ENCODE data around the gene PTPRD.

PTPRD gene

GRCh38 chr9:10260501-10260900, 352.3 kb downstream of the PTPRD start:
- peaks cover 4% of the 10 kb centered on the region for H3K4me1 ChIP-seq (ENCODE audit: control insufficient read depth, low read depth, low read length)
- H3K9ac ChIP-seq (ENCODE audit: low read length), result no peak overlapping the region
- H3K4me3 ChIP-seq (ENCODE audit: low read length), result no peak overlapping the region
- no peaks in the 10 kb centered on the region for H3K27me3 ChIP-seq (ENCODE audit: control insufficient read depth, insufficient read depth, low read length)
- H3K27ac ChIP-seq (ENCODE audit: low read length), result no peak overlapping the region
- no peaks in the 10 kb centered on the region for H3K36me3 ChIP-seq (ENCODE audit: control insufficient read depth, low read depth, low read length)
- H3K9me3 ChIP-seq (ENCODE audit: control insufficient read depth, low read depth, low read length), result peaks cover 5% of the 10 kb centered on the region

- peaks cover 4% of the 10 kb centered on the region for H3K4me1 ChIP-seq (ENCODE audit: control insufficient read depth, low read depth, low read length)
- no peaks in the 10 kb centered on the region for H3K36me3 ChIP-seq (ENCODE audit: control insufficient read depth, low read depth, low read length)
- peaks cover 5% of the 10 kb centered on the region for H3K9me3 ChIP-seq (ENCODE audit: control insufficient read depth, low read depth, low read length)
- H3K9ac ChIP-seq (ENCODE audit: low read length), result no peak overlapping the region
- H3K4me3 ChIP-seq (ENCODE audit: low read length), result no peak overlapping the region
- no peaks in the 10 kb centered on the region for H3K27me3 ChIP-seq (ENCODE audit: control insufficient read depth, insufficient read depth, low read length)
- no peak overlapping the region for H3K27ac ChIP-seq (ENCODE audit: low read length)
These were observed 353.1 kb downstream of the PTPRD start for GRCh38 chr9:10259668-10260067.

- Histone ChIP-seq H3K4me1 (ENCODE audit: control insufficient read depth, low read depth, low read length) (peaks cover 4% of the 10 kb centered on the region), H3K9me3 (ENCODE audit: control insufficient read depth, low read depth, low read length) (no peaks in the 10 kb centered on the region), H3K27ac (ENCODE audit: low read length) (no peak overlapping the region), H3K9ac (ENCODE audit: low read length) (no peak overlapping the region), H3K36me3 (ENCODE audit: control insufficient read depth, low read depth, low read length) (no peaks in the 10 kb centered on the region), H3K27me3 (ENCODE audit: control insufficient read depth, insufficient read depth, low read length) (no peaks in the 10 kb centered on the region), H3K4me3 (ENCODE audit: low read length) (no peak overlapping the region)
These were observed 357.0 kb downstream of the PTPRD start for GRCh38 chr9:10255758-10256157.

GRCh38 chr9:10254338-10254737, 358.5 kb downstream of the PTPRD start:
- no peak overlapping the region for H3K4me3 ChIP-seq (ENCODE audit: low read length)
- H3K9me3 ChIP-seq (ENCODE audit: control insufficient read depth, low read depth, low read length), result no peaks in the 10 kb centered on the region
- H3K9ac ChIP-seq (ENCODE audit: low read length), result no peak overlapping the region
- H3K27me3 ChIP-seq (ENCODE audit: control insufficient read depth, insufficient read depth, low read length), result no peaks in the 10 kb centered on the region
- no peaks in the 10 kb centered on the region for H3K4me1 ChIP-seq (ENCODE audit: control insufficient read depth, low read depth, low read length)
- H3K27ac ChIP-seq (ENCODE audit: low read length), result no peak overlapping the region
- no peaks in the 10 kb centered on the region for H3K36me3 ChIP-seq (ENCODE audit: control insufficient read depth, low read depth, low read length)

- no peak overlapping the region for H3K9ac ChIP-seq (ENCODE audit: low read length)
- no peaks in the 10 kb centered on the region for H3K36me3 ChIP-seq (ENCODE audit: control insufficient read depth, low read depth, low read length)
- H3K9me3 ChIP-seq (ENCODE audit: control insufficient read depth, low read depth, low read length), result no peaks in the 10 kb centered on the region
- no peaks in the 10 kb centered on the region for H3K4me1 ChIP-seq (ENCODE audit: control insufficient read depth, low read depth, low read length)
- H3K4me3 ChIP-seq (ENCODE audit: low read length), result no peak overlapping the region
- H3K27ac ChIP-seq (ENCODE audit: low read length), result no peak overlapping the region
- H3K27me3 ChIP-seq (ENCODE audit: control insufficient read depth, insufficient read depth, low read length), result no peaks in the 10 kb centered on the region
These were observed 359.5 kb downstream of the PTPRD start for GRCh38 chr9:10253341-10253740.

- Histone ChIP-seq H3K9ac (ENCODE audit: low read length) (no peak overlapping the region), H3K4me3 (ENCODE audit: low read length) (no peak overlapping the region), H3K9me3 (ENCODE audit: control insufficient read depth, low read depth, low read length) (no peaks in the 10 kb centered on the region), H3K4me1 (ENCODE audit: control insufficient read depth, low read depth, low read length) (no peaks in the 10 kb centered on the region), H3K36me3 (ENCODE audit: control insufficient read depth, low read depth, low read length) (no peaks in the 10 kb centered on the region), H3K27me3 (ENCODE audit: control insufficient read depth, insufficient read depth, low read length) (no peaks in the 10 kb centered on the region), H3K27ac (ENCODE audit: low read length) (no peak overlapping the region)
These were observed 360.6 kb downstream of the PTPRD start for GRCh38 chr9:10252174-10252573.

- no peak overlapping the region for H3K27ac ChIP-seq (ENCODE audit: low read length)
These were observed 361.3 kb downstream of the PTPRD start for GRCh38 chr9:10251490-10251889.

GRCh38 chr9:10250219-10250618, 362.6 kb downstream of the PTPRD start:
- Histone ChIP-seq H3K4me3 (ENCODE audit: low read length) (no peak overlapping the region), H3K36me3 (ENCODE audit: control insufficient read depth, low read depth, low read length) (no peaks in the 10 kb centered on the region), H3K27me3 (ENCODE audit: control insufficient read depth, insufficient read depth, low read length) (no peaks in the 10 kb centered on the region), H3K4me1 (ENCODE audit: control insufficient read depth, low read depth, low read length) (no peaks in the 10 kb centered on the region), H3K9me3 (ENCODE audit: control insufficient read depth, low read depth, low read length) (no peaks in the 10 kb centered on the region), H3K9ac (ENCODE audit: low read length) (no peak overlapping the region), H3K27ac (ENCODE audit: low read length) (no peak overlapping the region)

More at GRCh38 chr9:10251490-10251889, 361.3 kb downstream of the PTPRD start:
- Histone ChIP-seq H3K9ac (ENCODE audit: low read length) (no peak overlapping the region), H3K27me3 (ENCODE audit: control insufficient read depth, insufficient read depth, low read length) (no peaks in the 10 kb centered on the region), H3K4me1 (ENCODE audit: control insufficient read depth, low read depth, low read length) (no peaks in the 10 kb centered on the region), H3K4me3 (ENCODE audit: low read length) (no peak overlapping the region), H3K36me3 (ENCODE audit: control insufficient read depth, low read depth, low read length) (no peaks in the 10 kb centered on the region), H3K9me3 (ENCODE audit: control insufficient read depth, low read depth, low read length) (no peaks in the 10 kb centered on the region)

- Histone ChIP-seq H3K36me3 (ENCODE audit: control insufficient read depth, low read depth, low read length) (no peaks in the 10 kb centered on the region), H3K27ac (ENCODE audit: low read length) (no peak overlapping the region), H3K4me3 (ENCODE audit: low read length) (no peak overlapping the region), H3K9me3 (ENCODE audit: control insufficient read depth, low read depth, low read length) (no peaks in the 10 kb centered on the region), H3K27me3 (ENCODE audit: control insufficient read depth, insufficient read depth, low read length) (no peaks in the 10 kb centered on the region), H3K9ac (ENCODE audit: low read length) (no peak overlapping the region), H3K4me1 (ENCODE audit: control insufficient read depth, low read depth, low read length) (no peaks in the 10 kb centered on the region)
These were observed 363.9 kb downstream of the PTPRD start for GRCh38 chr9:10248890-10249289.

- no peaks in the 10 kb centered on the region for H3K36me3 ChIP-seq (ENCODE audit: control insufficient read depth, low read depth, low read length)
- H3K27me3 ChIP-seq (ENCODE audit: control insufficient read depth, insufficient read depth, low read length), result no peaks in the 10 kb centered on the region
- no peak overlapping the region for H3K4me3 ChIP-seq (ENCODE audit: low read length)
- H3K9ac ChIP-seq (ENCODE audit: low read length), result no peak overlapping the region
- no peaks in the 10 kb centered on the region for H3K4me1 ChIP-seq (ENCODE audit: control insufficient read depth, low read depth, low read length)
- H3K9me3 ChIP-seq (ENCODE audit: control insufficient read depth, low read depth, low read length), result no peaks in the 10 kb centered on the region
- no peak overlapping the region for H3K27ac ChIP-seq (ENCODE audit: low read length)
These were observed 370.5 kb downstream of the PTPRD start for GRCh38 chr9:10242255-10242654.

GRCh38 chr9:10238087-10238486, 374.7 kb downstream of the PTPRD start:
- no peaks in the 10 kb centered on the region for H3K27me3 ChIP-seq (ENCODE audit: control insufficient read depth, insufficient read depth, low read length)
- no peaks in the 10 kb centered on the region for H3K9me3 ChIP-seq (ENCODE audit: control insufficient read depth, low read depth, low read length)
- peaks cover 4% of the 10 kb centered on the region for H3K4me1 ChIP-seq (ENCODE audit: control insufficient read depth, low read depth, low read length)
- no peak overlapping the region for H3K4me3 ChIP-seq (ENCODE audit: low read length)
- no peak overlapping the region for H3K27ac ChIP-seq (ENCODE audit: low read length)
- no peak overlapping the region for H3K9ac ChIP-seq (ENCODE audit: low read length)
- H3K36me3 ChIP-seq (ENCODE audit: control insufficient read depth, low read depth, low read length), result no peaks in the 10 kb centered on the region

GRCh38 chr9:10237584-10237983, 375.2 kb downstream of the PTPRD start:
- Histone ChIP-seq H3K9me3 (ENCODE audit: control insufficient read depth, low read depth, low read length) (no peaks in the 10 kb centered on the region), H3K9ac (ENCODE audit: low read length) (no peak overlapping the region), H3K36me3 (ENCODE audit: control insufficient read depth, low read depth, low read length) (no peaks in the 10 kb centered on the region), H3K27me3 (ENCODE audit: control insufficient read depth, insufficient read depth, low read length) (no peaks in the 10 kb centered on the region), H3K27ac (ENCODE audit: low read length) (no peak overlapping the region), H3K4me1 (ENCODE audit: control insufficient read depth, low read depth, low read length) (peaks cover 9% of the 10 kb centered on the region), H3K4me3 (ENCODE audit: low read length) (no peak overlapping the region)
